Skeletal muscle tissue (tissue), 4 donors: Measurements from ENCODE around the gene HSPA4. TPM values are rescaled to one million over a fixed set of nuclear protein-coding genes. Genes with fewer than 3 reads are reported as not detected.
"Not testable (repeated sequence)": the region's sequence is repeated elsewhere in the genome, so short reads cannot be mapped to it uniquely, and the experiment has no call there.

ENCODE experiments used
- H3K27ac ChIP-seq: one replicate; pipeline ENCODE4 v1.7.0; 2013; ENCODE audit warnings: mild to moderate bottlenecking, low read depth, low read length, inconsistent platforms
- H3K27me3 ChIP-seq, 3 donors: one replicate each; pipeline ENCODE4 v1.7.0; 2013; ENCODE audit warnings: low read length in 3 of 3; ENCODE audit not compliant: control insufficient read depth in 3 of 3, insufficient read depth in 3 of 3
- H3K36me3 ChIP-seq, 3 donors: one replicate each; pipeline ENCODE4 v1.7.0; 2013; ENCODE audit warnings: low read length in 3 of 3; ENCODE audit not compliant: control insufficient read depth in 3 of 3, insufficient read depth in 3 of 3
- H3K4me1 ChIP-seq, 3 donors: one replicate each; pipeline ENCODE4 v1.7.0; 2013; ENCODE audit warnings: low read length in 3 of 3, mild to moderate bottlenecking in 3 of 3; ENCODE audit not compliant: control insufficient read depth in 3 of 3, insufficient read depth in 3 of 3
- H3K4me3 ChIP-seq, 3 donors: one replicate each; pipeline ENCODE4 v1.7.0; 2013; ENCODE audit warnings: low read length in 3 of 3
- H3K9ac ChIP-seq, 3 donors: one replicate each; pipeline ENCODE4 v1.7.0; 2013; ENCODE audit warnings: low read length in 3 of 3, mild to moderate bottlenecking in 3 of 3, moderate library complexity in 2 of 3, low read depth in 1 of 3
- H3K9me3 ChIP-seq, 3 donors: one replicate each; pipeline ENCODE4 v1.7.0; 2013; ENCODE audit warnings: low read length in 3 of 3; ENCODE audit not compliant: control insufficient read depth in 3 of 3
- total RNA-seq: library from RNA; depleted of rRNA; stranded (reverse); fragments of >200 nt; gene quantifications from one replicate; pipeline ENCODE4 v1.2.3, GENCODE V29; 2014
- donor health status: Osteomylitis.

Gene HSPA4
- total RNA-seq, 1 donor from 2014 or later: 59.0 TPM

DNA sequence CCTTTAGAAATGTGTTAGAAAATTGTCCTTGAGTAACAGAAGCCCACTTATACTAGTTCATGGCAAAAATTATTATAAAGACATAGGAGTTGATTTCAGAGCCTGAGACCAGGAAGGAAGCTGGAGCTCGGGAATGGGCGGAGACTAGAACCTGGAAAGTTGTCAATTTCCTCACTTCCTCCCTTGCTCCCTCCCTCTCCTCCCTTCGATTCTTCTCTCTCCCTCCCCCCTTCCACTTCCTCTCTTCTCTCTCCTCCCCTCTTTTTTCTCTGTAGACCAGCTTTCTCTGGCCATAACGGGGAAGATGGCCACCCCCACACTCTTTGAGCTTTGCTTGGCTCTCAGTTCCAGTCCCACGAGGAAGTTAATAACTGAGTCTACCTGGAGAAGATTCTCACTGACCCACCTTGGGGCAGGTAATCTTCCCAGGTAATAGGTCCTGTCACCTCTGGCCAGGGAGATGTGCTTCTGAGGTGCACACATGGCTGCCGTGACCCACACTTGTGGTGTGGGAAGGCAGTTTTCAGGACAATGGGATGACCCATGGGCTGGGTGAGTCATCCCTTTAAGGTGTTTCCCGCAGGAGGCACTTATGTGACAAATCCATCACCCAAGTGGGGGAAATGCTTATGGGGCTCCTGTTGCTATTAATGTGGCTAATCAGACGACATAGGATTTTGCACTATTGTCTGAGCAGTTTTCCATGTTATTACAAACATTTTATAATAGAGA is 78.7 kb downstream of the HSPA4 start:
- Histone ChIP-seq H3K36me3 (no peaks in the 10 kb centered on the region), H3K9ac (no peak overlapping the region), H3K4me1 (peaks cover 4 to 11% (median 5%) of the 10 kb centered on the region in 3 donors), H3K27ac (no peak overlapping the region), H3K9me3 (no peaks in the 10 kb centered on the region), H3K4me3 (no peak overlapping the region), H3K27me3 (no peaks in the 10 kb centered on the region)

- no peaks in the 10 kb centered on the region for H3K9me3 ChIP-seq
- H3K4me1 ChIP-seq: peaks cover 0 to 4% (median 0%) of the 10 kb centered on the region in 3 donors
- H3K9ac ChIP-seq: no peak overlapping the region
- no peaks in the 10 kb centered on the region for H3K36me3 ChIP-seq
- no peaks in the 10 kb centered on the region for H3K27me3 ChIP-seq
- no peak overlapping the region for H3K27ac ChIP-seq
- H3K4me3 ChIP-seq: no peak overlapping the region
These were observed 80.9 kb downstream of the HSPA4 start for GRCh38 chr5:133132717-133133116.

DNA sequence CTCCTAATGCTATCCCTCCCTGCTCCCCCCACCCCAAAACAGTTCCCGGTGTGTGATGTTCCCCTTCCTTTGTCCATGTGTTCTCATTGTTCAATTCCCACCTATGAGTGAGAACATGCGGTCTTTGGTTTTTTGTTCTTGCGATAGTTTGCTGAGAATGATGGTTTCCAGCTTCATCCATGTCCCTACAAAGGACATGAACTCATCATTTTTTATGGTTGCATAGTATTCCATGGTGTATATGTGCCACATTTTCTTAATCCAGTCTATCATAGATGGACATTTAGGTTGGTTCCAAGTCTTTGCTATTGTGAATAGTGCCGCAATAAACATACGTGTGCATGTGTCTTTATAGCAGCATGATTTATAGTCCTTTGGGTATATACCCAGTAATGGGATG is 81.4 kb downstream of the HSPA4 start:
- not testable (repeated sequence) for H3K9me3 ChIP-seq, H3K36me3 ChIP-seq, H3K4me1 ChIP-seq, H3K9ac ChIP-seq, H3K4me3 ChIP-seq, H3K27ac ChIP-seq, H3K27me3 ChIP-seq

DNA sequence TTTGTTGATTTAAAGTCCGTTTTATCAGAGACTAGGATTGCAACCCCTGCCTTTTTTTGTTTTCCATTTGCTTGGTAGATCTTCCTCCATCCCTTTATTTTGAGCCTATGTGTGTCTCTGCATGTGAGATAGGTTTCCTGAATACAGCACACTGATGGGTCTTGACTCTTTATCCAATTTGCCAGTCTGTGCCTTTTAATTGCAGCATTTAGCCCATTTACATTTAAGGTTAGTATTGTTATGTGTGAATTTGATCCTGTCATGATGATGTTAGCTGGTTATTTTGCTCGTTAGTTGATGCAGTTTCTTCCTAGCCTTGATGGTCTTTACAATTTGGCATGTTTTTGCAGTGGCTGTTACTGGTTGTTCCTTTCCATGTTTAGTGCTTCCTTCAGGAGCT is 85.1 kb downstream of the HSPA4 start:
- H3K36me3 ChIP-seq, H3K9me3 ChIP-seq: not testable (repeated sequence)

GRCh38 chr5:133140311-133140710 is 88.5 kb downstream of the HSPA4 start:
- Histone ChIP-seq H3K27ac (no peak overlapping the region), H3K4me3 (no peak overlapping the region), H3K27me3 (no peaks in the 10 kb centered on the region), H3K9me3 (no peaks in the 10 kb centered on the region), H3K36me3 (no peaks in the 10 kb centered on the region), H3K4me1 (no peaks in the 10 kb centered on the region), H3K9ac (no peak overlapping the region)

More for the DNA sequence above, 85.1 kb downstream of the HSPA4 start:
- H3K9ac ChIP-seq, H3K27me3 ChIP-seq, H3K4me3 ChIP-seq, H3K27ac ChIP-seq, H3K4me1 ChIP-seq: not testable (repeated sequence)

- Histone ChIP-seq H3K27me3 (no peaks in the 10 kb centered on the region), H3K4me3 (no peak overlapping the region), H3K27ac (no peak overlapping the region), H3K9me3 (no peaks in the 10 kb centered on the region), H3K36me3 (no peaks in the 10 kb centered on the region), H3K4me1 (no peaks in the 10 kb centered on the region), H3K9ac (no peak overlapping the region)
These were observed 89.9 kb downstream of the HSPA4 start for GRCh38 chr5:133141746-133142145.

DNA sequence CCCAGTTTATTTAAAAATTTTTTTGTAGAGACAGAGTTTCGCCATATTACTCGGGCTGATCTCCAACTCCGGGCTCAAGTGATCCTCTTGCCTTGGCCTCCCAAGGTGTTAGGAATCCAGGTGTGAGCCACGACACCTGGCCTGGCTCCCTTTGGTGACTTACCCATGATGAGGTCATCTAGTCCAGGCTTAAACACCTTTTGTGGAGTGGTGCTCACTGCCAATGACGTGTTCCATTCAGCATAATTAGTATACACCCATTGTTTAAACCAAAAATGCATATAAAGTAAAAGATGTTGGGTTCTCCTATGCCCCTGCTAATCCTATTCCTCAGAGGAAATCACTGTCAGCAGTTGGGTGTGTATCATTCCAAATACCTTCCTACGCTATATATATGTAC is 91.0 kb downstream of the HSPA4 start:
- no peak overlapping the region for H3K9ac ChIP-seq
- no peak overlapping the region for H3K4me3 ChIP-seq
- H3K4me1 ChIP-seq: peaks cover 0 to 2% (median 0%) of the 10 kb centered on the region in 3 donors
- H3K9me3 ChIP-seq: no peaks in the 10 kb centered on the region
- H3K36me3 ChIP-seq: no peaks in the 10 kb centered on the region
- no peak overlapping the region for H3K27ac ChIP-seq
- no peaks in the 10 kb centered on the region for H3K27me3 ChIP-seq

GRCh38 chr5:133144245-133144981 is 92.6 kb downstream of the HSPA4 start:
- Histone ChIP-seq H3K36me3 (no peaks in the 10 kb centered on the region), H3K9me3 (no peaks in the 10 kb centered on the region), H3K27ac (no peak overlapping the region), H3K4me3 (no peak overlapping the region), H3K9ac (no peak overlapping the region), H3K4me1 (peaks cover 0 to 2% (median 0%) of the 10 kb centered on the region in 3 donors), H3K27me3 (no peaks in the 10 kb centered on the region)

DNA sequence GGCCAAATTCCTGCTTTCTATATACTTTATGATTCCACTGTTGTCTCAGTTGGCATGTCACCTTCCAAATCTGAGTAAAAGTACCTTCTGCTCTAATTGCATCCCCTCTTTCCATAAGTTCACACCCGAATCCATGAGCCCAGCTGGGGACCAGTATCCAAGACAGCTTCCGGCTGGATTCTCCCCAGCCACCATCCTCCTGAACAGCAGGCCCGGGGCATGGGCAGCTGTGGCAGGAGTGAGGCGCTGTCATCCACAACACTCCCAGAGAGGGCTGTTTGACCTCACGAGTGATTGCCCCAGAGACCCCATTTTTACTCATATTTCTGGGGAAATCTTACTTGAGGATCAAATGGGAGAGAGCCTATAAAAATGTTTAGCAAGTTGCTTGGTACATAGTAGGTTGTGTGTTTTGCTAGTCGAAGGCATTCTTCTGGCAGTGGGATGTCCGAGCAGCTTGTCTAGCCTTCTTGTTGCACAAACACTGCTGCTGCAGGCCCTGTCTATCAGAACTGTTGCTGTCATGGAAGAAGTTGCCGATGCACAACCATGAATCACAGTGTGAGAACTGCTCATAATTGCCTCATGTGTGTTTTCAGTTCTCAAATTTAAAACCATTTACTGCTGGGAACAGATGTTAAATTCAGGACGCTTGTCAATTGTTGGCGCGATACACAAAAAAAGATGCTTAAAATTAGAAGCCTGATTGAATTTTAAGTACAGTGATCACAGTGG is 93.8 kb downstream of the HSPA4 start:
- Histone ChIP-seq H3K9me3 (no peaks in the 10 kb centered on the region), H3K4me1 (peaks cover 0 to 2% (median 0%) of the 10 kb centered on the region in 3 donors), H3K27me3 (no peaks in the 10 kb centered on the region), H3K36me3 (no peaks in the 10 kb centered on the region), H3K27ac (no peak overlapping the region), H3K9ac (no peak overlapping the region), H3K4me3 (no peak overlapping the region)

- H3K9me3 ChIP-seq: no peaks in the 10 kb centered on the region
- no peak overlapping the region for H3K9ac ChIP-seq
- H3K4me3 ChIP-seq: no peak overlapping the region
- H3K27ac ChIP-seq: no peak overlapping the region
- no peaks in the 10 kb centered on the region for H3K27me3 ChIP-seq
- H3K36me3 ChIP-seq: no peaks in the 10 kb centered on the region
- H3K4me1 ChIP-seq: peaks cover 0 to 2% (median 0%) of the 10 kb centered on the region in 3 donors
These were observed 95.6 kb downstream of the HSPA4 start for GRCh38 chr5:133147411-133147810.
